OCI-LY1 (cell line): ENCODE results near the gene SAC3D1.

Experiments
- H2AFZ ChIP-seq: fragments of 200-600 bp; sonication (generic), shearing (Covaris generic); 2 replicates; pipeline ENCODE4 v1.6.0; 2014; ENCODE audit warnings: antibody characterized with exemption, mild to moderate bottlenecking, low read length
- H3F3A ChIP-seq: fragments of 200-600 bp; sonication (generic), shearing (Covaris generic); 2 replicates; pipeline ENCODE4 v1.6.0; 2014; ENCODE audit warnings: mild to moderate bottlenecking, antibody characterized with exemption, low read length, moderate library complexity; ENCODE audit not compliant: insufficient read depth
- H3K27ac ChIP-seq: fragments of 200-600 bp; sonication (generic); 2 replicates; pipeline ENCODE4 v1.5.1; 2014; ENCODE audit warnings: low read length, mixed run types, mild to moderate bottlenecking, low read depth; ENCODE audit not compliant: poor library complexity, severe bottlenecking
- H3K27me3 ChIP-seq: fragments of 200-600 bp; sonication (generic); 2 replicates; pipeline ENCODE4 v1.6.0; 2014; ENCODE audit warnings: antibody characterized with exemption, mild to moderate bottlenecking, low read length, moderate library complexity; ENCODE audit not compliant: insufficient read depth
- H3K36me3 ChIP-seq: fragments of 200-600 bp; sonication (generic); 2 replicates; pipeline ENCODE4 v1.6.1; 2014; ENCODE audit warnings: mild to moderate bottlenecking, antibody characterized with exemption, low read length, moderate library complexity, mixed read lengths; ENCODE audit not compliant: insufficient read depth
- H3K4me1 ChIP-seq: fragments of 200-600 bp; sonication (generic); 2 replicates; pipeline ENCODE4 v1.5.1; 2014; ENCODE audit warnings: mild to moderate bottlenecking, low read length, moderate library complexity; ENCODE audit not compliant: insufficient read depth, severe bottlenecking
- H3K4me2 ChIP-seq: fragments of 200-600 bp; sonication (generic), shearing (Covaris generic); 2 replicates; pipeline ENCODE4 v1.6.1; 2014; ENCODE audit warnings: low read length
- H3K4me3 ChIP-seq: fragments of 200-600 bp; sonication (generic); 2 replicates; pipeline ENCODE4 v1.5.1; 2014; ENCODE audit warnings: low read length, low read depth, mild to moderate bottlenecking, mixed read lengths; ENCODE audit not compliant: poor library complexity, severe bottlenecking
- H3K79me2 ChIP-seq: fragments of 200-600 bp; shearing (Covaris generic); 2 replicates; pipeline ENCODE4 v1.6.1; 2016; ENCODE audit warnings: mixed run types, low read length, mixed read lengths; ENCODE audit not compliant: insufficient read depth
- H3K9ac ChIP-seq: fragments of 200-600 bp; sonication (generic), shearing (Covaris generic); 2 replicates; pipeline ENCODE4 v1.6.1; 2014; ENCODE audit warnings: mild to moderate bottlenecking, low read length, mixed read lengths
- H3K9me2 ChIP-seq: fragments of 200-600 bp; sonication (generic), shearing (Covaris generic); 2 replicates; pipeline ENCODE4 v1.6.1; 2014; ENCODE audit warnings: low read depth, mild to moderate bottlenecking, low read length, mixed read lengths
- H3K9me3 ChIP-seq: fragments of 200-600 bp; shearing (Covaris generic); 2 replicates; pipeline ENCODE4 v1.6.1; 2014; ENCODE audit warnings: low read length, mixed read lengths
- H4K20me1 ChIP-seq: fragments of 200-600 bp; sonication (generic), shearing (Covaris generic); 2 replicates; pipeline ENCODE4 v1.6.0; 2016; ENCODE audit warnings: mild to moderate bottlenecking, low read length; ENCODE audit not compliant: insufficient read depth
- CTCF ChIP-seq: fragments of 200-600 bp; sonication (generic), shearing (Covaris generic); IDR thresholded peaks from 2 replicates; pipeline ENCODE4 v1.5.1; 2017; ENCODE audit warnings: mild to moderate bottlenecking, antibody characterized with exemption, low read length, moderate library complexity, mixed read lengths
- EZH2 ChIP-seq: fragments of 200-600 bp; sonication (generic), shearing (Covaris generic); IDR thresholded peaks from 2 replicates; pipeline ENCODE4 v1.8.0; 2017; ENCODE audit warnings: borderline replicate concordance, mixed run types, mild to moderate bottlenecking, antibody characterized with exemption, low read length, moderate library complexity, mixed read lengths

Gene SAC3D1

GRCh38 chr11:65008016-65008415 is 33.0 kb upstream of the SAC3D1 start:
- Histone ChIP-seq H3K79me2 (no peaks in the 10 kb centered on the region), H4K20me1 (no peaks in the 10 kb centered on the region), H3K4me1 (peaks cover under 1% of the 10 kb centered on the region), H3K9me2 (no peaks in the 10 kb centered on the region), H3K9me3 (no peaks in the 10 kb centered on the region), H3K27ac (no peak overlapping the region), H2AFZ (no peak overlapping the region), H3K9ac (no peak overlapping the region), H3K36me3 (no peaks in the 10 kb centered on the region), H3K27me3 (no peaks in the 10 kb centered on the region), H3K4me3 (no peak overlapping the region), H3K4me2 (no peak overlapping the region), H3F3A (0 out of 2 replicates have a peak, but pooled peaks cover 2% of the 10 kb centered on the region)
- TF ChIP-seq CTCF (0 out of 2 replicates have a peak, but pooled peaks have one; percentile 5), EZH2 (no peak)

- Histone ChIP-seq H3K9me3 (no peaks in the 10 kb centered on the region), H3K27me3 (no peaks in the 10 kb centered on the region), H3K4me2 (no peak overlapping the region), H3F3A (0 out of 2 replicates have a peak, but pooled peaks cover 5% of the 10 kb centered on the region), H3K79me2 (no peaks in the 10 kb centered on the region), H2AFZ (no peak overlapping the region), H3K4me1 (peaks cover 4% of the 10 kb centered on the region), H4K20me1 (no peaks in the 10 kb centered on the region), H3K27ac (no peak overlapping the region), H3K9me2 (no peaks in the 10 kb centered on the region), H3K9ac (no peak overlapping the region), H3K4me3 (no peak overlapping the region), H3K36me3 (no peaks in the 10 kb centered on the region)
- TF ChIP-seq EZH2 (no peak), CTCF (no peak)
Measured at GRCh38 chr11:65008873-65009272, 32.1 kb upstream of the SAC3D1 start.

GRCh38 chr11:65013130-65013887 is 27.7 kb upstream of the SAC3D1 start:
- Histone ChIP-seq H3K4me1 (peaks cover 13% of the 10 kb centered on the region), H4K20me1 (no peaks in the 10 kb centered on the region), H3K4me2 (peak overlapping the region; percentile 80), H3K36me3 (peaks cover 10% of the 10 kb centered on the region), H3K79me2 (no peaks in the 10 kb centered on the region), H3K9me2 (no peaks in the 10 kb centered on the region), H3K27me3 (no peaks in the 10 kb centered on the region), H3K4me3 (peak overlapping the region; percentile 66), H3K9ac (peak overlapping the region; percentile 76), H3K9me3 (no peaks in the 10 kb centered on the region), H3K27ac (peak overlapping the region; percentile 82), H2AFZ (no peak overlapping the region), H3F3A (0 out of 2 replicates have a peak, but pooled peaks cover 5% of the 10 kb centered on the region)
- TF ChIP-seq EZH2, result no peak
- peak; percentile 62 for TF ChIP-seq CTCF
